ENCODE data around the gene PAIP2B. TPM values are rescaled to one million over a fixed set of nuclear protein-coding genes. Genes with fewer than 3 reads are reported as not detected.

PAIP2B gene
- total and polyA plus RNA-seq, 10 of the 15 experiments (the other 5 are each of a cell fraction or from before 2014, with no cell fraction given), result 0.06 to 0.79 (median 0.32) TPM

GRCh38 chr2:71151620-71152019, 75.3 kb downstream of the PAIP2B start:
- no peaks in the 10 kb centered on the region for H3K27me3 ChIP-seq (replicated peaks in 1 of 2; ENCODE audit: control insufficient read depth in 2 of 2, insufficient read depth in 2 of 2, low read length in 1 of 2)
- intact Hi-C loops (cut with micrococcal nuclease; ENCODE audit: unreplicated experiment) (loop anchor here (10.0 kb wide), 1 partner anchor 233 kb away; no protein-coding TSS in a partner anchor), in situ Hi-C loops (cut with MboI) (loop anchor here (25.0 kb wide), 1 partner anchor 361 kb away; no protein-coding TSS in a partner anchor)
- H4K20me1 ChIP-seq (ENCODE audit: control insufficient read depth, insufficient read depth), result no peaks in the 10 kb centered on the region
- H3K79me2 ChIP-seq (ENCODE audit: control insufficient read depth, insufficient read depth, low read length), result no peaks in the 10 kb centered on the region
- SMC1A ChIA-PET (ENCODE audit: uncharacterized antibody, unreplicated experiment), result interaction anchor here (1.0 to 1.7 kb wide), 2 partner anchors 21 to 51 kb away, joined by 3 to 6 read pairs; no protein-coding TSS in a partner anchor
- no peak for TF ChIP-seq ZNF217 (IDR thresholded peaks at IDR 0.05)
- no peak for TF ChIP-seq BHLHE40 (IDR thresholded peaks at IDR 0.05; ENCODE audit: borderline replicate concordance in 1 of 2, low read depth in 2 of 2, low read length in 1 of 2)
- no peak for TF ChIP-seq SREBF2 (IDR thresholded peaks at IDR 0.05; ENCODE audit: low read length)
- TF ChIP-seq CEBPZ (IDR thresholded peaks at IDR 0.05; ENCODE audit: low read depth, low read length), result no peak
- no peak for TF ChIP-seq ATF7 (IDR thresholded peaks at IDR 0.05; ENCODE audit: low read depth)
- no peak for TF ChIP-seq ZNF687 (IDR thresholded peaks at IDR 0.05)
- no peak for TF ChIP-seq ZNF622 (IDR thresholded peaks at IDR 0.05)
- TF ChIP-seq NFXL1 (IDR thresholded peaks at IDR 0.05; ENCODE audit: borderline replicate concordance), result no peak
- no peak for TF ChIP-seq SUPT20H (IDR thresholded peaks at IDR 0.05; ENCODE audit: borderline replicate concordance, control insufficient read depth, low read depth, low read length)
- TF ChIP-seq POLR2AphosphoS2 (IDR thresholded peaks at IDR 0.05; ENCODE audit: low read depth, low read length), result no peak
- TF ChIP-seq RB1 (IDR thresholded peaks at IDR 0.05; ENCODE audit: borderline replicate concordance), result no peak
- H3K36me3 ChIP-seq (ENCODE audit: control insufficient read depth in 2 of 2, insufficient read depth in 2 of 2, low read length in 1 of 2), result peaks cover 8 to 10% of the 10 kb centered on the region in 2 experiments
- no peak overlapping the region for H3K4me2 ChIP-seq (ENCODE audit: control insufficient read depth, insufficient read depth)
- FAIRE-seq (no peak), ATAC-seq (peak; percentile 34), DNase-seq (ENCODE audit: low read depth, low spot score) (no peak)
- POLR2A ChIA-PET, result no interaction called here
- RAD21 ChIA-PET (ENCODE audit: unreplicated experiment), result interaction anchor here (1.4 kb wide), 1 partner anchor 102 kb away, joined by 5 read pairs; no protein-coding TSS in a partner anchor
- 100% methylated on average over 1 of the region's 1 CpG for WGBS (ENCODE audit: insufficient coverage, insufficient replicate concordance, low lambda C conversion rate, missing lambda C conversion rate)
- BruUV-seq (replicated peaks), result no TSS peak
- no peaks in the 10 kb centered on the region for H3K9me3 ChIP-seq (replicated peaks; ENCODE audit: control insufficient read depth, insufficient read depth, low read length)
- CTCF ChIA-PET, result interaction anchor here (1.1 to 7.7 kb wide), 2 partner anchors 51 to 102 kb away, joined by 3 to 37 read pairs; no protein-coding TSS in a partner anchor
- H3K27ac ChIP-seq (ENCODE audit: control insufficient read depth, insufficient read depth), result no peak overlapping the region
- no peak overlapping the region for H3K9ac ChIP-seq (ENCODE audit: control insufficient read depth, insufficient read depth, low read length)
- H3K4me1 ChIP-seq (ENCODE audit: control insufficient read depth, insufficient read depth, low read length), result no peaks in the 10 kb centered on the region
- no peak overlapping the region for H3K4me3 ChIP-seq
- H2AFZ ChIP-seq (ENCODE audit: control insufficient read depth, low read depth, low read length), result no peak overlapping the region
